GM21381 (cell line): ENCODE results near the gene KLF2.

ENCODE experiments used
- ATAC-seq: cut with Tn5 transposase; IDR thresholded peaks from one replicate; pipeline ENCODE4 v1.9.1; 2021; ENCODE audit warnings: mild to moderate bottlenecking, moderate library complexity; ENCODE audit not compliant: unreplicated experiment

Gene KLF2

DNA sequence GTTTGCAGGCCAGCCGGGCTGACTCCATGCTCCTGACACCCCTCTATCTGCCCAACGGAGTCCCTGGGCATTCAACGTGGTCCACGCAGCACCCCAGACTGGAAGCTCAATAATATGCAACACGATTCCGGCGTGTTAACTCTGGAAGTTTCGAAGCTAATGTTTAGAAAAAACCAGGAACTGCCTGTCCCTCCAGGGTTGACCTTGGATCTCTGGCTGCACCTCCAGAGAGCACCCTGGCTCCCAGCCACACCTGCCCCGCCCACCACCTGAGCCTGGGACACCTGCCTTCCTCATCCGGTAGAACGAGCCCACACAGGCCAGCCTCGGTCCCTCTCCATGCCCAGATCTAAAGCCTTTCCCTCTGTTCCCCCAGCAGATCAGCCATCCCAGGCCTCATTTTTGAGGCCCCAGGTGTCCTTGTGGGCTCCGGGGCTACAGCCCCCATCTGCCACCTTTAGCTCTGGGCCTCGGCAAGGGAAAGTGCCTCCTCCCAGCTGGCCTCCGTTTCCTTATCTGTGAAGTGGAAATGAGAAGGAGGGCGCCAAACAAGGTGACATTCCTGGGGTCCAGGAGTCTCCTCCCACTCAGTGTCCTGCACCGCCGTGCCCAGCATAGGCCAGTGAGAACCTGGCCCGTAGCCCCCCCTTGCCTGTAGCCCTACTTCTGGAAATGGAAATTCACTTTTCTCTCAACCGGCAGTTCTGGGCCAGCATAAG lies 38.7 kb downstream of the KLF2 start:
- no peak for ATAC-seq

DNA sequence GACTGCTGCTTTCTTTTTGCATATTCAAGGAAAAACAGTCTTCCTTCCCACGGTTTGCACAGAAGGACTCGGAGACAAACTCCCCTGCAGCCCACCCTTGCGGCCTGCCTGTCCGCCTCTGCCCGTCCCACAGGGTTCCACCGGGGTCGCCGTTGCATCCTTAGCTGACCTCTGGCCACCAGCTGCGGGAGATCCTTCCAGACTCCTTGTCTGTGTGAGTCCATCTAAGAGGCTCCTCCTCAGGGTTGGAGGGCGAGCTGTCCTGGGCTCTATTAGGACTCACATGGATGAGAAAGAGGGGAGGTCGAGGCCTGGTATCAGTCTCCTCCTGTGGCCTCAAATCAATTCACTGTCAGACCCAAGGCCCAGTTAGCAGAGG lies 39.2 kb downstream of the KLF2 start:
- ATAC-seq = no peak

DNA sequence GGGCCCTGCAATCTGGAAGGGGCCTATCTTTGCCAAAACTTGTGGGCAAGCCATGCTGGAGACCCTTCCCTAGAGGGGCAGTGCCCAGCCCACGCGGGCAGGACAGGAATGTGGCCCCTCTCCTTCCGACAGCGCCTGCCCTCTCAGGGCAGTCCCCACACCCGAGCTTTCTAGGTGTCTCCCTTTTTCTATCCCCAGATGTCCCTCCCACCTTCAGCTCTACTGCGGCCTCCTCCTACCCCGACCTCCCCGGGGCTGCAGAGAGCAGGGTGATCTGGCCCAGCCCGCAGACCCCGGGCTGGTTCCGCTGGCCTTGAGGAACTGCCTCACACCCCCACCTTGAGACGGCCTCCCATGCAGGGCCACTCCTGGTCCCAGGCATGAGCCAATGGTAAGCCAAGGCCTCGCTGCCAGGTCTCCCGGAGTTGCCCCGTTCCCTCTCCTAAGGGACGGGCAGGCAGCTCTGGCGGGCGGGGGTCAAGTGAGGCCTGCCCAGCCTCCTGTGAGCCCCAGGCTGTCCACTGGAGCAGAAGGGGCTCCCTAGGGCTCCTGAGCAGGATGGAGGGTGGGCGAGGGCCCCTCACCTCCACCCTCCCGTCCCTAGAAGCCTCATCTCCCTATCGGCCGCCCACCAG lies 39.7 kb downstream of the KLF2 start:
- no peak for ATAC-seq

DNA sequence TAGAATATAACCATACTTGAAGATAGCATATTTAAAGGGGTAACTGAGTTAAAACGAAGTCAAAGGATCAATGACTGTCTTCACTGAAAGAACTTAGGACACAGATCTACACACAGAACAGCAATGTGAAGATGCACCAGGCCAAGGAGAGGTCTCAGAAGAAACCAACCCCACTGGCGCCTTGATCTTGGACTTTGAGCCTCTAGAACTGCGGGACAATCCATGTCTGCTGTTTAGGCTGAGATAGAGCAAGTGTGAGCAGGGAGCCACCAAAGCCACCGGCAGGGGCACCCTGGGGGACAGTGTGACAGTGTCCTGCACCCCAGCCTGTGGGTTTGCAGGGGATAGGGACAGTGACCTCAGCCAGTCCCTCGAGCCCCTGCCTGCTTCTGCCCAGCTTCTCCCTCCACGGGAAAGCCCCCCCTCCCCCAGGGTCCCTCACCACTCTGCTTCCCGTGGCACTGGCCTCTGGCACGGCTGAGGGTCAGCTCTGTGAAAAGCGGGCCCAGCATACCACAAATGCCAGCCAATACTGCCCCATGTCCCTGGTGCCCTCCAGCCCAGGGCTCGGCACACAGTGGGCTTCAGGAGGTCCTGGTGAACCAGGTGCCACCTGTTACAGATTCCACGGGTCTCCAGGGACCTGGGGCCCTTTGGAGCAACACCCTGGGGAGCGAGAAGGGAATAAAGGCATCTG lies 40.8 kb downstream of the KLF2 start:
- no peak for ATAC-seq

DNA sequence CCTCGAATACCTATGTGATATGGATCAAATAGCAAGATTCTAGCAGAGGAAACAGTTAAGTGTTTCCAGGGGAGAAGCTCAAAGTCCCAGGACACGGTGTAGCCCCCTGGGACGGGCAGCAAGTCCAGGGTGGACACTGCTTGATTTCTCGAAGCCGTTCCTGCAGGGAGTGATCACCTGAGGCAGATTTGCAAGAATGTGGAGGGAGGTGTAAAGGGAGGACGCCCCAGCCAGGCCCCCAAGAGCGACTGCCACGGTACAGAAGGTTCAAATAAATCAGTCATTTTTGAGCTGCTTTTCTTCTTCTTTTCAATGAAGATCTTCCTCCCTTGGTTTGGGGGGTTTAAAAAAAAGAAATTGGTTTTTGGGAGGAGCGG lies 41.4 kb downstream of the KLF2 start:
- no peak for ATAC-seq

DNA sequence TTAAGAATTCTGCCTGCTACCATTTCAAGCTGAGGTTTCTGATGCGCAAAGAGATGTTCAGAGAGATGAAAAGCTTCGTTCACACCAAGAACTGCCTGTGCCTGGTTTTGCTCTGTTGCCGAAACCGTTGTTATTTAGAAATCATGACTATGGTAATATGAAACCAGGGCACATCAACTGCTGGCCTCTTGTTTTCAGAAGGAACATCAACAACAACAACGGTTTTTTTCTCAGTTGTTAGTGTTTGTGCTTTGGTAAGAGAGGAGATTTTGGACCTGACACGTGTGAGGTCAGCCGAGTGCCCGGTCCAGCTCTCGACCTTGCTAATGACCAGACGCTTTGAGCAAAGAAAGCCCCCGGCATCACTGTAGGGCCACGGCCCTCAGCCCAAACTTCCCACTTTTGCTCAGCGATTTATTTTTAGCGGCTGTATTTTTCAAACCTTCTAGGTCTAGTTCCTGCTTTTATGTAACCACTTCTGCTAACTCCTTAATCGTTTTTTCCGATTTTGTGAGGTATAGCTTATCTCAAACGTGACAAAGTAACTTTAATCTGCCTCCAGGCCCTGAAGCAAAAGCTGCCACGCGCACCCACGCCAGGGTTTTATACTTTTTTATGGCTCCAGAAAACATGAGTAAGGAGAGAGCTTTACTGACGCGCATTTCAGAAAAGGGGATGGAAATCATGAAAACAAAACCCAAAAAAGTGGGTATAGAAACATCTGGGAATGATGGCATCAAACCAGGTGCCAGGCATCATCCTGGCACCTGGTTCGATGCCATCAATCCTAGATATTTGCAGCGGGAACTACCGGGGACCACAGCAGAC lies 42.0 kb downstream of the KLF2 start:
- no peak for ATAC-seq

DNA sequence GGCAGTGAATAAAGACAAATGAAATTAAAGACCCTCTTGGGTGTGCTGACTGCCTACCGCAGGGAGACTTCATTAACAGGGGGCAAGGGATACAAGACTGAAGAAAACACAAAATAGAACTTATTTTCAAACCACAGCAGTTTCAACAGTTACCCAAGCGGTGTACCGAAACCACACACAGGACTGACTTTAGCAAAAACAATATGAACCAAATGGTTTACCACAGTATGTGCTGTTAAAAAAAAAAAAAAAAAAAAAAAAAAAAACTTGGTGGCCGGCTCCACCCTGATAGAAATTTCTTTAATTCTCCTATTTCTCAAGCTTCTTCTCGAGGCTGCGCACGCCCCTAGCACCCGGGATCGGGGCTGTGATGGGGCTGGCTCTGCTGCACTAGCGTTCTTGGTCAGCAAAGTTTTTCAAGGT lies 42.6 kb downstream of the KLF2 start:
- no peak for ATAC-seq

DNA sequence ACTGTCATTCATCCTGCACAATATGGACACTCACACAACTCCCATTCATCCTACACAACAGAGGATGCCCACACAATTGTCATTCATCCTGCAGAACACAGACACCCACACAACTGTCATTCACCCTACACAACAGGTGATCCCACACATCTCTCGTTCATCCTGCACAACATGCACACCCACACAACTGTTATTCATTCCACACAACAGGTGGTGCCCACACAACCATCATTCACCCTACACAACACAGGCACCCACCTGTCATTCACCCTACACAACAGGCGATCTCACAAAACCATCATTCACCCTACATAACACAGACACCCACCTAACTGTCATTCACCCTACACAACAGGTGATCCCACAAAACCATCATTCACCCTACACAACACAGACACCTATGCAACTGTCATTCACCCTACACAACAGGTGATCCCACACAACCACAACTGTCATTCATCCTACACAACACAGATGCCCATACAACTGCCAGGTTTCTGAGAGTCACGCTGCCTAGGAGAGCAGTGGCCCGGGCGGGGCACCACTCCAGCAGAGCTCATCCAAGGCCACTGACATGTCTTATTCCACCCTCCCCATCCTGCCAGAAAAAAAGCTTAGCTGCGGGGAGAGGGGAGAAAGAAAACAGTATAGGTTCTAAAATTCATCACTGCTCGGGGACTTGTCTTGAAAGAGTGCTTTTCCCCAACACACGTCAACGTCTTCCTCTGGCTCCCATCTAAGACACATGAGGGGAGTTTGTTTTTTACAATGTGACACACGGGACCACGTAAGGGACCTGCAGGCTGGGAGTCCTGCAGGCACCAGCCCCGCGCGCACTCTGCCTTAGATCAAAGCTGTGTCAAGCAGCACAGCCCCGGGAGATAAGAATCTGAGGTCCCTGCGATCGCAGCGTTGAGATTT lies 44.0 kb downstream of the KLF2 start:
- no peak for ATAC-seq

DNA sequence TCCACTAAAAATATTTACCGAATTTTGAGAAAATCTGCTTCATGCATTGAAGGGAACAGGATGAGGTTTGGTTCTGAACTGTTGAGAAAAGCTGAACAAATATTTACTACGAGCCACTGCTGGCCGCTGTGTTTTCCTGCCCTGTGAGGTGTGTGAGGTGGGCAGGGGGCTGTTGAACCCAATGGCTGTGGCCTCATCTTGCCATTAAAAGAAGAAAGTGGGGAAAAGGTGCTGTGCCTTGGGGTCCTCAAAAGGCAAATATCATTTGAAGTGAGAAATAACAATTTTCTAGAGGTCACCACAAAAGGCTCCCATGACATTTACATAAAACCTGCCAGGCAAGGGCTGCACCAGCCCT lies 44.7 kb downstream of the KLF2 start:
- no peak for ATAC-seq

DNA sequence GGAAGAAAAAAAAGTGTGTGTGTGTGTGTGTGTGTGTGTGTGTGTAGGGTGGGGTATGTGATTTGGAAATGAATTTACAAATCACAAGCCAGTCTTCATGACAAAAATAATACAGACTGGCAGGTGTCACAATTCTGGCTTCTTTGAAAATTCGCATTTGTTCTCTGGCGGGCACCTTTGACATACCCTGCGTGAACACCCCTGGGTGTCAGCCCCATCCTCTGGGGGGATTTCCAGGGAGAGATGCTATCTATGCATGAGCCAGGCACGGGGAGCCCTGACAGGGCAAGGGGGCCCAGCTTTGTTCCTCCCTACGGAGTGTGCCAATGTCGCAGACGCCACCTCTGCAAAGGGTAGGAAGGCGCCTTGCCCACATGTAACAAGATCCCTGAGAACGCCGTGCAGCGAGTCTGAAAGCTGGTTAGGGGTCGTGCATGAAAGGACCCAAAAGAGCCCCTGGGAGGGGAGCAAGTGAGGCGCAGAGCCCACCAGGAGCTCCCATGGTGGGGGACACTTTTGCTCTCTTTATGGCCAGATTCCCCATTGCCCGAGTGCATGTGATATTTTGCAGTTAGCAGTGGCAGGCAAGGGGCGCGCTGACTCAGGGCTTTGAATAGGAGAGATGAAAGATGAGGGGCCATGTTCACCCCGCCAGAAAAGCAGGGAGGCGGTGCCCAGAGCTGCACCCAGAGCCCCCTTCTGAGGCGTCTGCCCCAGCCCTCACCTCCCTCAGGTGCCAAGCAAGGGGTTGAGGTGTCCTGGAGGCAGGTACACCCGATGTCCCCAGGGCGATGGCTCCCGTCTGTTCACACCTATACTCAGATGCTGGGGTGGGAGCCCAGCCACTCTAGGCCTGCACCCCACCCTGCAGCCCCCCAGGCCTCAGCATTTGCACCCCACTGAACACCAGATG lies 45.3 kb downstream of the KLF2 start:
- ATAC-seq = no peak

DNA sequence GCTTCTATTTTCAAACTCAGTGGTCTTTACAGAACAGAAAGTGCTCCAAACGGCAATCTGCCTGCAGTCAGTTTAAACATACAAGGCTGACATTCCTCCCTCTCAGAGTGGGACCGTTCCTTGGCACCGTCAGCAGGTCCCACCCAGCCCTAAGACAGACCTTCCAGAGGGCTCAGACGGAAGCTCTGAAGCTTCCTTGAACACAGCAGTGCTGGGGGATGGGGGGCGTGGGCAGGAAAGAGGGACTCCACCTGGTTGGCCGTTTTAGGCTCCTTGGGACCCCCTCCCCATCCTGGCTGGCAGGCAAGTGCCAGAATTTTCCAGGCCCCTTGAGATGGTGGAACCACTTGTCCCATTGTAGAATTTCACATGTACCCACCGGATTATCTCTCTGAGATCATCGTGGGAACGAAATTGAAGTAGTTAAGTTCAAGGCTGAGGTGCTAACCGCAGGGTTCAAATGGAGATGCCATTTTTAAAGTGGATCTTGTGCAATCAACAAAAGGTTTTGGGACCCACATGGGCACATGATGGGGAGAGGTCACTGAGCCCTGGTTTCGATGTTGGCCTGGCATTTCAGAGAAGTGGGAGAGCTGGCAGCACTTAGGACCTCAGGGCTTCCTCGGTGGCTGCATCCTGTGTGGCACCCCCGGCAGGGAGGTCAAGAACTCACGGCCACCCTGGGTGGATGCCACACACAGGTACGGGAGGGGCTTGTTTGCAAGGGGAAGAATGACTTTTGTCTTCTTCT lies 46.2 kb downstream of the KLF2 start:
- ATAC-seq = no peak

DNA sequence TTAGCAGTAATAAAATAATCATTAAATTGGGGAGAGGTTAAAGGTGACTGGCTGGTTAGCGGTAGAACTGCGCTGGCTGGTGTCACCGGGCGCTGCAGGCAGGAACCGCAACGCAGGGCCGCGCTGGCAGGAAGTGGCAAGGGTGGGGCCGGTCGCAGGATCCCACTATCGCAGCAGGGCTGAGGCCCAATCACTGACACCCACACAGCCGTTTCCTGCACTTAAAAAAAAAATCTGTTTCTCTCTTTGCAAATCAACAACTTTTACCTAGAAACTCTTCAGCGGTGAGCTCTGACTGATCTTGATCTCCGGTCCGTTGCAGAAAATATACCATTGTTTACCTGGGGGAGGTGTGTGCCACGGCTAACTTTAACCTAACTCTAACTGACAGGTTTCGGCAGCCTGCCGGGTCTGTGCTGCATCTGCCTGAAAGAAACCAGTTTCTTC lies 46.9 kb downstream of the KLF2 start:
- ATAC-seq = peak; percentile 68

DNA sequence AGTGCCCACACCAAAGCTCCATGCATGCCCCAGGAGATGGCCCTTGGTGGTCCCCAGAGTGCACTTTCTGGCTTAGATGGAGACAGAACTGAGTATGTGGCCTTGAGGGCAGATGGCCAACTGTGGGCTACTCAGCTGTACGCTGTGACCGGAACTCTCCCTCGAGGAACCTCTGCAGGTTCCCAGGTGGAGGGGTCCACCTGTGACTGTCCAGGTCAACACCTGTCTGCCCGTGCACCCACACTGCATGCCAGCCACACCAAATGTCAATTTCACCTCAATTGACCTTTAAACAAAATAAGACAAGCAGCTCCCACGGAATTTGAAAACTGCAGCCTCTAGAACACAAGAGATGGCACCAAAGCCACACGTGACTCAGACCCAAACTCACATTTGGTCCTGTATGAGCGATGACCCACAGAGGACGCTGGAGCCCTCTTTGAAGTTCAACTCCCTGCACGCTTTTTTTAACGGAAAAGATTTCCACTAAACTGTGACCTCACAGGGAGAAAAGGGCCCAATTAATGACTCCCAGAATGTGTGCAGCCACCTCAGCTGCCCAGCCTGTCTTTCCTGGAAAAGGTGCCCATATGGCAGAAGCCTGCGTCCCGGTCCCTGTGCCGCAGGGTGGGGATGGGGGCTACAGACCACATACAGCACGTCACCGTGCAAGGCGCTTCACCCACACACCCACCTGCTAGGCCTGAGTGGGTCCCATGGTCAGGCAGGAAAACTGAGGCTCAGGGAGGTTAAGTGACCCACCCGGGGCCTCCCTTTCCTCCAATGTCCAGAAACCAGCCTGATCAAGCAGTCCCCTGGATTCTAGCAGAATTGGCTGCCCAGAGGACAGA lies 47.7 kb downstream of the KLF2 start:
- peak; percentile 18 for ATAC-seq

DNA sequence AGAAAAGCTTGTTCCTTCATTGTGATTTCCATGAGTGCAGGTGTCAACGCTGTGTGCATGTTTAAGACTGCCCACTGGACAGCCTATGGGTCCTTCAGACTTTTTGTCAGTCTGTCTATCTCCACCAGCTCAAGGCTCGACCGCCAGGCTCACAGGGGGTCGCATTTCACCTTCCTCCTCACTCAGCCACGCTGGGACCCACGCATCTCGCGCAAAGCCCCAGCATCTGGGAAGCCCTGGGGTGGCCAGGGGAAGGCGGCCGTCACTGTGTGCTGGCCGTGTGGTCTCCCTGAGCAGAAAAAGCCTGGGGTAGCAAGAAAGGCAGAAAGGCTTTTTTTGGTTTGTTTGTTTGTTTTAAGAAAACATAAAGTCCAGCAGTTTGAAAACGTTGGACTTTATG lies 48.5 kb downstream of the KLF2 start:
- ATAC-seq = no peak

DNA sequence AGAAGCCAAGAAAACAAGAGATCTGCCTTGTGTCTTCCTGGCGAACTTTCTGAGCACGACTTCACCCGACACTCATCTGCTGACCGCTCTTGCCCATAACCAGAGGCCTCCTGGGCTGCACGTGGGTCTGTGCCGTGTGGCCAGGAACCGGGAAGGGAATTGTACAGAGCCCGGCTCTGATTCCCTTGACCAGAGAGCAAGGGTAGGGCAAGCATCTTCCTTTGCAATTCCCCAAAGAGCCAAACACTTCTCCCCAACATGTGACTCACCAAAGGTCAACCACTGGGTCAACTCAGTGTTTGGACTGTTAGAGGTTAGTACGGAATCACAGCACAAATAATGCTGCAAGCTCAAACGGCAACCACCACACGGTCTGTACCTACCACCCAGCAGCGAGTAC lies 48.9 kb downstream of the KLF2 start:
- no peak for ATAC-seq

DNA sequence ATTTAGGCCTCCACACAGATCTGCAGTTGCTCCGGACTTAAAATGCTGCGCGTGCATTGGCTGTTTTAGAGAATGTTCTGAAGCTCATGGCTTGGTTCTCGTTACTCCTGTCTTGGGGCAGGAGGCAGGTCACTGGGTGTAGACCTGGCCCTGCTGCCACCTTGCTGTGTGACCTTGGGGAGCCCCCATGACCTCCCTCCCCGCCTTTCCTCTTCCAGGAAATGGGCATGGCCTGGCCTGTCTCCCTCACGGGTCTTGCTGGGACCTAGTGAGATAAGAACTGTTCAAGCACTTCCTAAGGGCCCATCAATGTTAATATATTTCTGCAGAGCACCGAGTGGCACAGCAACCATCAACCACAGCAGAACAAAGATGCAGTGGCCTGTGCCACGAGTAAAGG lies 49.4 kb downstream of the KLF2 start:
- ATAC-seq = no peak

DNA sequence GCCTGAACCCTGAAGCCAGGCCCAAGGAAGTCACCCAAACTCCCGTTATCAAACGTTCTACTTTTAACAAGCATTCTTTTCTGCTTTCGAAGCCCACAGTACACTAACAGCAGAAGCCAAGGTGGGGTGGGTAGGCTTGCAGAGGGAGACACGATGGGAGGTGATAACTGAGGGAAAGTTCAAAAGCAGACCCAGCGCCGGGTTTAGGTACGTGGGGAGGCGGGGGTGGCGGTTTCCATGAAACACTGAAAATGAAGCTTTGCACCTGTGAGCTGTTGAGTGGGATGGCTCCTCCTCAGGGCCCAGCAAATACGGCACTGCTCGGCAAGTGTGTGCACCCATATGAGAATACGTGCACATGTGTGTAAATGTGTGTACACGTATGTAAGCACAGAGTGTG lies 49.8 kb downstream of the KLF2 start:
- no peak for ATAC-seq
